Measurements from ENCODE around the gene PIGO. TPM values are rescaled to one million over a fixed set of nuclear protein-coding genes. Genes with fewer than 3 reads are reported as not detected.
A peak's percentile ranks its signal among the peaks of the same experiment; 100 is the strongest.

The PIGO gene
- total RNA-seq = 10 to 100 TPM in 1 of 4 donors, 1 to 10 TPM in 3; 6.6 to 12.3 (median 7.3) TPM

GRCh38 chr9:35096035-35096849, at the start of gene PIGO:
Gene PIGO, minus strand, starts transcription at chr9:35096591. Its CDS starts 1,026 bp downstream, at chr9:35095565.
- peak; percentile 81 to 84 for DNase-seq
- Histone ChIP-seq H3K4me3 (peak within 1 kb of the TSS; percentile 82 to 99 (median 83)), H3K36me3 (peaks cover 0 to 51% of the 10 kb centered on the region in 2 donors), H3K27ac (peak within 1 kb of the TSS; percentile 89 to 99 (median 92)), H3K27me3 (no peaks in the 10 kb centered on the region), H3K9me3 (no peaks in the 10 kb centered on the region), H3K4me1 (peaks cover 6 to 14% of the 10 kb centered on the region in 2 donors)
- peak; percentile 91 to 92 for ATAC-seq
- TF ChIP-seq, protein P1, sequence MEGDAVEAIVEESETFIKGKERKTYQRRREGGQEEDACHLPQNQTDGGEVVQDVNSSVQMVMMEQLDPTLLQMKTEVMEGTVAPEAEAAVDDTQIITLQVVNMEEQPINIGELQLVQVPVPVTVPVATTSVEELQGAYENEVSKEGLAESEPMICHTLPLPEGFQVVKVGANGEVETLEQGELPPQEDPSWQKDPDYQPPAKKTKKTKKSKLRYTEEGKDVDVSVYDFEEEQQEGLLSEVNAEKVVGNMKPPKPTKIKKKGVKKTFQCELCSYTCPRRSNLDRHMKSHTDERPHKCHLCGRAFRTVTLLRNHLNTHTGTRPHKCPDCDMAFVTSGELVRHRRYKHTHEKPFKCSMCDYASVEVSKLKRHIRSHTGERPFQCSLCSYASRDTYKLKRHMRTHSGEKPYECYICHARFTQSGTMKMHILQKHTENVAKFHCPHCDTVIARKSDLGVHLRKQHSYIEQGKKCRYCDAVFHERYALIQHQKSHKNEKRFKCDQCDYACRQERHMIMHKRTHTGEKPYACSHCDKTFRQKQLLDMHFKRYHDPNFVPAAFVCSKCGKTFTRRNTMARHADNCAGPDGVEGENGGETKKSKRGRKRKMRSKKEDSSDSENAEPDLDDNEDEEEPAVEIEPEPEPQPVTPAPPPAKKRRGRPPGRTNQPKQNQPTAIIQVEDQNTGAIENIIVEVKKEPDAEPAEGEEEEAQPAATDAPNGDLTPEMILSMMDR (IDR thresholded peaks at IDR 0.05 in 4 of 5, conservative IDR thresholded peaks at IDR 0.05 in 1 of 5) = peak; percentile 77 to 94 (median 79)
- peak; percentile 22 to 39 for TF ChIP-seq POLR2A (IDR thresholded peaks at IDR 0.05)
- in situ Hi-C loops (cut with MboI; ENCODE audit: low sequenced_read_pairs in 4 of 4) = loop anchor here in 2 of 4 donors (10.0 to 25.0 kb wide), 2 partner anchors 201 to 434 kb away; partner anchors contain the start of genes CCL27 (in 1 of the 2) and IL11RA (in 1 of the 2)
- intact Hi-C loops (cut with DNase I; ENCODE audit: low total_unique reads) = loop anchor here (1.0 kb wide), 1 partner anchor 197 kb away; no protein-coding TSS in a partner anchor

- Histone ChIP-seq H3K27me3 (no peaks in the 10 kb centered on the region), H3K36me3 (no peaks in the 10 kb centered on the region), H3K27ac (no peak overlapping the region), H3K4me1 (no peaks in the 10 kb centered on the region), H3K9me3 (no peaks in the 10 kb centered on the region), H3K4me3 (no peak overlapping the region)
- DNase-seq (no peak), ATAC-seq (no peak)
- no peak for TF ChIP-seq POLR2A (IDR thresholded peaks at IDR 0.05)
- TF ChIP-seq, protein P1 (IDR thresholded peaks at IDR 0.05 in 4 of 5, conservative IDR thresholded peaks at IDR 0.05 in 1 of 5) = no peak
- intact Hi-C loops (cut with DNase I; ENCODE audit: low total_unique reads) (no loop called here), in situ Hi-C loops (cut with MboI; ENCODE audit: low sequenced_read_pairs in 4 of 4) (loop anchor here in 1 of 4 donors (25.0 kb wide), 1 partner anchor 295 kb away; no protein-coding TSS in a partner anchor)
Measured at GRCh38 chr9:35142037-35142436, 45.6 kb upstream of the PIGO start.

DNA sequence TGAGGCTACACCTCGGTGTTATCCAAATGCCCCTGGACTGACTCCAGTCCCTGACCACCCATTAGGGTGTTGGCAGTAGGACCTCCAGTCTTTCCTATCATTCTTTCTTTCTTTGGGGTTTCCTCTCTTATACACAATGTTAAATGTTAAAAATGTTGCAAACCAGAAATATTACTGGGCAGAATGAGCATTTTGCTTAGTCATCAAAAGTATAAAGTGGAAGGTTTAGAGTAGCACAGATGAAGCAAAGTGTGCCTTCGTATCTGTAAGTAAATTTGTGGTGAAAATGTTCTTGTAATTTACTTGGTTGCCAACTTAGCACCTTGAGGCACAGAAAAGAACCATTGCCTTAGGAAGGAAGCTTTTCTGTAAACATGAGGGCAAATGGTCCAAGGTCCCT, 43.7 kb upstream of the PIGO start:
- ATAC-seq (no peak), DNase-seq (no peak)
- Histone ChIP-seq H3K27me3 (no peaks in the 10 kb centered on the region), H3K36me3 (no peaks in the 10 kb centered on the region), H3K4me1 (no peaks in the 10 kb centered on the region), H3K4me3 (no peak overlapping the region), H3K27ac (no peak overlapping the region), H3K9me3 (no peaks in the 10 kb centered on the region)
- TF ChIP-seq, protein P1 (IDR thresholded peaks at IDR 0.05 in 4 of 5, conservative IDR thresholded peaks at IDR 0.05 in 1 of 5) = no peak
- no peak for TF ChIP-seq POLR2A (IDR thresholded peaks at IDR 0.05)
- in situ Hi-C loops (cut with MboI; ENCODE audit: low sequenced_read_pairs in 4 of 4) (loop anchor here in 1 of 4 donors (25.0 kb wide), 1 partner anchor 297 kb away; no protein-coding TSS in a partner anchor), intact Hi-C loops (cut with DNase I; ENCODE audit: low total_unique reads) (no loop called here)

GRCh38 chr9:35136866-35137265, 40.5 kb upstream of the PIGO start:
- Histone ChIP-seq H3K9me3 (no peaks in the 10 kb centered on the region), H3K4me1 (no peaks in the 10 kb centered on the region), H3K27ac (no peak overlapping the region), H3K27me3 (no peaks in the 10 kb centered on the region), H3K36me3 (no peaks in the 10 kb centered on the region), H3K4me3 (no peak overlapping the region)
- TF ChIP-seq, protein P1 (IDR thresholded peaks at IDR 0.05 in 4 of 5, conservative IDR thresholded peaks at IDR 0.05 in 1 of 5) = no peak
- TF ChIP-seq POLR2A (IDR thresholded peaks at IDR 0.05) = no peak
- intact Hi-C loops (cut with DNase I; ENCODE audit: low total_unique reads) = no loop called here
- in situ Hi-C loops (cut with MboI; ENCODE audit: low sequenced_read_pairs in 4 of 4) = loop anchor here in 1 of 4 donors (25.0 kb wide), 1 partner anchor 300 kb away; no protein-coding TSS in a partner anchor
- ATAC-seq (no peak), DNase-seq (no peak)

All from gastrocnemius medialis (tissue), 4 donors.